ENCODE results near the gene GTF2A2. TPM values are rescaled to one million over a fixed set of nuclear protein-coding genes. Genes with fewer than 3 reads are reported as not detected.
A peak's percentile ranks its signal among the peaks of the same experiment; 100 is the strongest.

GTF2A2 gene
- total and polyA plus RNA-seq, 10 donors, result 33.8 to 103 (median 62.9) TPM

GRCh38 chr15:59678172-59678571 is 20.9 kb upstream of the GTF2A2 start:
- WGBS, 5 donors, result 42 to 77% (median 55%) methylated on average over 1 of the region's 1 CpG
- H3K9me3 ChIP-seq, result no peaks in the 10 kb centered on the region
- H3K4me3 ChIP-seq, result no peak overlapping the region
- intact Hi-C loops (cut with DNase I; ENCODE audit: low total_unique reads), result no loop called here
- H3K27ac ChIP-seq, result no peak overlapping the region
- no peak for DNase-seq
- TF ChIP-seq POLR2A (IDR thresholded peaks at IDR 0.05), result no peak
- TF ChIP-seq CTCF (IDR thresholded peaks at IDR 0.05 in 8 of 11, conservative IDR thresholded peaks at IDR 0.05 in 3 of 11), result no peak
- H3K4me1 ChIP-seq, result peaks cover 0 to 20% (median 7%) of the 10 kb centered on the region in 6 donors
- H3K36me3 ChIP-seq, result peaks cover 10 to 100% (median 89%) of the 10 kb centered on the region in 6 donors
- H3K27me3 ChIP-seq (replicated peaks in 1 of 7), result no peaks in the 10 kb centered on the region

GRCh38 chr15:59676565-59676964 is 19.2 kb upstream of the GTF2A2 start:
- intact Hi-C loops (cut with DNase I; ENCODE audit: low total_unique reads), result no loop called here
- no peak for DNase-seq
- no peaks in the 10 kb centered on the region for H3K9me3 ChIP-seq
- H3K4me3 ChIP-seq, result no peak overlapping the region
- peaks cover 10 to 100% (median 97%) of the 10 kb centered on the region in 6 donors for H3K36me3 ChIP-seq
- peaks cover 0 to 15% (median 0%) of the 10 kb centered on the region in 6 donors for H3K4me1 ChIP-seq
- no peaks in the 10 kb centered on the region for H3K27me3 ChIP-seq (replicated peaks in 1 of 7)
- no peak overlapping the region for H3K27ac ChIP-seq
- peak in 2 of 3 donors; percentile 42 to 76 for TF ChIP-seq POLR2AphosphoS5 (IDR thresholded peaks at IDR 0.05)
- no peak for TF ChIP-seq CTCF (IDR thresholded peaks at IDR 0.05 in 8 of 11, conservative IDR thresholded peaks at IDR 0.05 in 3 of 11)
- TF ChIP-seq POLR2A (IDR thresholded peaks at IDR 0.05), result no peak
- WGBS, 5 donors, result 95 to 98% (median 97%) methylated on average over 23 of the region's 23 CpGs

- no peak for TF ChIP-seq POLR2A (IDR thresholded peaks at IDR 0.05)
- TF ChIP-seq CTCF (IDR thresholded peaks at IDR 0.05 in 8 of 11, conservative IDR thresholded peaks at IDR 0.05 in 3 of 11), result no peak
- no peak for TF ChIP-seq POLR2AphosphoS5 (IDR thresholded peaks at IDR 0.05)
- intact Hi-C loops (cut with DNase I; ENCODE audit: low total_unique reads), result no loop called here
Measured at GRCh38 chr15:59674361-59674877, 17.1 kb upstream of the GTF2A2 start.

GRCh38 chr15:59668556-59668955 is 11.2 kb upstream of the GTF2A2 start:
- no peak for TF ChIP-seq CTCF (IDR thresholded peaks at IDR 0.05 in 8 of 11, conservative IDR thresholded peaks at IDR 0.05 in 3 of 11)
- no peak for TF ChIP-seq POLR2AphosphoS5 (IDR thresholded peaks at IDR 0.05)
- no peak for TF ChIP-seq POLR2A (IDR thresholded peaks at IDR 0.05)
- no peaks in the 10 kb centered on the region for H3K9me3 ChIP-seq
- H3K27ac ChIP-seq, result no peak overlapping the region
- DNase-seq, result no peak
- no peaks in the 10 kb centered on the region for H3K27me3 ChIP-seq (replicated peaks in 1 of 7)
- no peak overlapping the region for H3K4me3 ChIP-seq
- no peaks in the 10 kb centered on the region for H3K4me1 ChIP-seq
- peaks cover 0 to 100% (median 86%) of the 10 kb centered on the region in 6 donors for H3K36me3 ChIP-seq
- WGBS, 5 donors, result 84 to 89% (median 86%) methylated on average over 8 of the region's 8 CpGs
- intact Hi-C loops (cut with DNase I; ENCODE audit: low total_unique reads), result no loop called here

More at GRCh38 chr15:59674361-59674877, 17.1 kb upstream of the GTF2A2 start:
- Histone ChIP-seq H3K9me3 (no peaks in the 10 kb centered on the region), H3K36me3 (peaks cover 4 to 100% (median 97%) of the 10 kb centered on the region in 6 donors), H3K4me3 (no peak overlapping the region), H3K4me1 (peaks cover 0 to 12% (median 0%) of the 10 kb centered on the region in 6 donors), H3K27me3 (replicated peaks in 1 of 7) (no peaks in the 10 kb centered on the region), H3K27ac (no peak overlapping the region)
- WGBS, 5 donors, result 82 to 91% (median 87%) methylated on average over 3 of the region's 3 CpGs
- DNase-seq, result no peak

Measured in spleen (tissue), 11 donors.